ENCODE data around the gene KRTAP5-1. TPM values are rescaled to one million over a fixed set of nuclear protein-coding genes. Genes with fewer than 3 reads are reported as not detected.
A peak's percentile ranks its signal among the peaks of the same experiment; 100 is the strongest.

Gene KRTAP5-1
- total and polyA plus RNA-seq, 7 donors: not detected

- TF ChIP-seq, protein P1, sequence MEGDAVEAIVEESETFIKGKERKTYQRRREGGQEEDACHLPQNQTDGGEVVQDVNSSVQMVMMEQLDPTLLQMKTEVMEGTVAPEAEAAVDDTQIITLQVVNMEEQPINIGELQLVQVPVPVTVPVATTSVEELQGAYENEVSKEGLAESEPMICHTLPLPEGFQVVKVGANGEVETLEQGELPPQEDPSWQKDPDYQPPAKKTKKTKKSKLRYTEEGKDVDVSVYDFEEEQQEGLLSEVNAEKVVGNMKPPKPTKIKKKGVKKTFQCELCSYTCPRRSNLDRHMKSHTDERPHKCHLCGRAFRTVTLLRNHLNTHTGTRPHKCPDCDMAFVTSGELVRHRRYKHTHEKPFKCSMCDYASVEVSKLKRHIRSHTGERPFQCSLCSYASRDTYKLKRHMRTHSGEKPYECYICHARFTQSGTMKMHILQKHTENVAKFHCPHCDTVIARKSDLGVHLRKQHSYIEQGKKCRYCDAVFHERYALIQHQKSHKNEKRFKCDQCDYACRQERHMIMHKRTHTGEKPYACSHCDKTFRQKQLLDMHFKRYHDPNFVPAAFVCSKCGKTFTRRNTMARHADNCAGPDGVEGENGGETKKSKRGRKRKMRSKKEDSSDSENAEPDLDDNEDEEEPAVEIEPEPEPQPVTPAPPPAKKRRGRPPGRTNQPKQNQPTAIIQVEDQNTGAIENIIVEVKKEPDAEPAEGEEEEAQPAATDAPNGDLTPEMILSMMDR (IDR thresholded peaks at IDR 0.05): no peak
- no peak within 1 kb of the TSS for H3K4me3 ChIP-seq
- peaks cover 0 to 39% (median 2%) of the 10 kb centered on the region in 3 donors for H3K27me3 ChIP-seq (ENCODE audit: insufficient read depth in 3 of 3, low read length in 2 of 3)
- no peak for ATAC-seq
- no peaks in the 10 kb centered on the region for H3K36me3 ChIP-seq (ENCODE audit: insufficient read depth in 1 of 2, low read depth in 1 of 2)
- H3K4me1 ChIP-seq: no peaks in the 10 kb centered on the region
- no peaks in the 10 kb centered on the region for H3K9me3 ChIP-seq
- peak in 1 of 2 donors; percentile 34 for DNase-seq
- 54 to 77% (median 61%) methylated on average over 22 to 24 of the region's 26 CpGs for WGBS, 3 donors
- H3K27ac ChIP-seq: no peak within 1 kb of the TSS
- intact Hi-C loops (cut with DNase I): loop anchor here (2.0 to 5.0 kb wide), 2 partner anchors 85 to 87 kb away; no protein-coding TSS in a partner anchor
Observed at GRCh38 chr11:1629326-1630185, 44.5 kb upstream of the KRTAP5-1 start, which contains the start of gene KRTAP5-5. KRTAP5-5 (plus strand) TSS chr11:1629775; CDS start chr11:1629841, 66 bp downstream.

- Histone ChIP-seq H3K4me3 (no peak overlapping the region), H3K27ac (no peak overlapping the region), H3K36me3 (ENCODE audit: insufficient read depth in 1 of 2, low read depth in 1 of 2) (no peaks in the 10 kb centered on the region), H3K9me3 (no peaks in the 10 kb centered on the region), H3K4me1 (no peaks in the 10 kb centered on the region), H3K27me3 (ENCODE audit: insufficient read depth in 3 of 3, low read length in 2 of 3) (peaks cover 0 to 31% (median 2%) of the 10 kb centered on the region in 3 donors)
- DNase-seq: peak; percentile 44 to 78
- intact Hi-C loops (cut with DNase I): loop anchor here (2.0 to 5.0 kb wide), 2 partner anchors 84 to 86 kb away; no protein-coding TSS in a partner anchor
- TF ChIP-seq, protein P1 (IDR thresholded peaks at IDR 0.05): peak; percentile 88
- ATAC-seq: peak; percentile 84 to 95 (median 90)
- 25 to 28% (median 25%) methylated on average over 35 of the region's 35 CpGs for WGBS, 3 donors
Observed at GRCh38 chr11:1628506-1629325, 43.6 kb upstream of the KRTAP5-1 start.

DNA sequence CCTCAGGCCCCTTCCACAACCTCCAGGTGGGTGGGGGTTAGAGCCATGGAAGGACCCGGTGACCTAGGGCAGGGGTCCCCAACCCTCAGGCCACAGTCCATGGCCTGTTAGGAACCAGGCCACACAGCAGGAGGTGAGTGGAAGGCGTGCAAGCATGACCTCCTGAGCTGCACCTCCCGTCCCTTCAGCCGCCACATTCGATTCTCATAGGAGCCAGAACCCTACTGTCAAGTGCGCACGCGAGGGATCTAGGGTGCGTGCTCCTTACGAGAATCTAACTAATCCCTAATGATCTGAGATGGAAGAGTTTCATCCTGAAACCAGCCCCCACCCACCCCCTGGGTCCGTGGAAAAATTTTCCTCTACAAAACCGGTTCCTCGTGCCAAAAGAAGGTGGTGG, 40.5 kb upstream of the KRTAP5-1 start:
- Histone ChIP-seq H3K4me1 (no peaks in the 10 kb centered on the region), H3K27me3 (ENCODE audit: insufficient read depth in 3 of 3, low read length in 2 of 3) (peaks cover 0 to 14% (median 0%) of the 10 kb centered on the region in 3 donors), H3K36me3 (ENCODE audit: insufficient read depth in 1 of 2, low read depth in 1 of 2) (no peaks in the 10 kb centered on the region), H3K9me3 (no peaks in the 10 kb centered on the region), H3K27ac (no peak overlapping the region), H3K4me3 (no peak overlapping the region)
- WGBS, 3 donors: 84 to 86% (median 84%) methylated on average over 13 of the region's 13 CpGs
- ATAC-seq (no peak), DNase-seq (peak in 1 of 2 donors; percentile 12)
- TF ChIP-seq, protein P1 (IDR thresholded peaks at IDR 0.05): no peak
- intact Hi-C loops (cut with DNase I): loop anchor here in 1 of 2 donors (5.0 kb wide), 1 partner anchor 83 kb away; no protein-coding TSS in a partner anchor

GRCh38 chr11:1624621-1625020, 39.5 kb upstream of the KRTAP5-1 start:
- ATAC-seq: no peak
- intact Hi-C loops (cut with DNase I): loop anchor here in 1 of 2 donors (5.0 kb wide), 1 partner anchor 82 kb away; no protein-coding TSS in a partner anchor
- H3K36me3 ChIP-seq (ENCODE audit: insufficient read depth in 1 of 2, low read depth in 1 of 2): no peaks in the 10 kb centered on the region
- WGBS, 3 donors: 77 to 79% (median 79%) methylated on average over 16 of the region's 16 CpGs
- no peak overlapping the region for H3K27ac ChIP-seq
- TF ChIP-seq, protein P1 (IDR thresholded peaks at IDR 0.05): no peak
- H3K9me3 ChIP-seq: no peaks in the 10 kb centered on the region
- peak in 1 of 2 donors; percentile 11 for DNase-seq
- no peaks in the 10 kb centered on the region for H3K4me1 ChIP-seq
- H3K27me3 ChIP-seq (ENCODE audit: insufficient read depth in 3 of 3, low read length in 2 of 3): peaks cover 0 to 15% (median 0%) of the 10 kb centered on the region in 3 donors
- H3K4me3 ChIP-seq: no peak overlapping the region
